Measurements from ENCODE around the gene NACA.
"Not testable (repeated sequence)": the region's sequence is repeated elsewhere in the genome, so short reads cannot be mapped to it uniquely, and the experiment has no call there.

NACA gene

GRCh38 chr12:56723889-56724700 lies 1.0 kb downstream of the NACA start:
- DNase-seq, result peak; percentile 54

GRCh38 chr12:56723352-56723751 lies 1.7 kb downstream of the NACA start:
- no peak for DNase-seq

- no peak for DNase-seq
Observed at GRCh38 chr12:56722832-56723231, 2.3 kb downstream of the NACA start.

- no peak for DNase-seq
Observed at GRCh38 chr12:56721721-56722120, 3.4 kb downstream of the NACA start.

GRCh38 chr12:56721216-56721615 lies 3.9 kb downstream of the NACA start:
- DNase-seq, result no peak

- peak; percentile 52 for DNase-seq
Observed at GRCh38 chr12:56720731-56721151, 4.4 kb downstream of the NACA start.

GRCh38 chr12:56719056-56719455 lies 6.0 kb downstream of the NACA start:
- peak; percentile 44 for DNase-seq

- no peak for DNase-seq
Observed at GRCh38 chr12:56718636-56719035, 6.5 kb downstream of the NACA start.

- DNase-seq, result no peak
Observed at GRCh38 chr12:56718149-56718548, 7.0 kb downstream of the NACA start.

GRCh38 chr12:56716933-56717880 lies 7.9 kb downstream of the NACA start:
- DNase-seq, result no peak

GRCh38 chr12:56716458-56716857 lies 8.6 kb downstream of the NACA start:
- no peak for DNase-seq

GRCh38 chr12:56715798-56716197 lies 9.3 kb downstream of the NACA start:
- DNase-seq, result no peak

- no peak for DNase-seq
Observed at GRCh38 chr12:56714431-56714929, 10.6 kb downstream of the NACA start.

- no peak for DNase-seq
Observed at GRCh38 chr12:56713345-56713744, 11.8 kb downstream of the NACA start.

GRCh38 chr12:56709759-56710376 lies 15.2 kb downstream of the NACA start:
- no peak for DNase-seq

GRCh38 chr12:56704522-56704921 lies 20.6 kb downstream of the NACA start:
- not testable (repeated sequence) for DNase-seq

- DNase-seq, result no peak
Observed at GRCh38 chr12:56699020-56699661, 26.0 kb downstream of the NACA start.

GRCh38 chr12:56695327-56696101 lies 29.6 kb downstream of the NACA start:
- no peak for DNase-seq

- DNase-seq, result no peak
Observed at GRCh38 chr12:56694161-56694560, 30.9 kb downstream of the NACA start.

GRCh38 chr12:56688846-56689109 lies 36.3 kb downstream of the NACA start:
- DNase-seq, result no peak

GRCh38 chr12:56688129-56688845 lies 36.8 kb downstream of the NACA start, which contains the start of gene PTGES3:
PTGES3 (minus strand) TSS chr12:56688284; CDS start chr12:56687999, 285 bp downstream.
- peak; percentile 99 for DNase-seq

Measured in activated CD8-positive, alpha-beta memory T cell treated with anti-CD3 and anti-CD28 coated beads, Interleukin-2, amount 50 U/mL, for 48 hours (primary cell).